Middle frontal gyrus (tissue), 1 donor: ENCODE data around the gene DSG2.

Source experiments
- DNase-seq: peaks from one replicate; pipeline ENCODE4 v3.0.0-alpha.2; 2015; ENCODE audit warnings: low spot score; ENCODE audit errors: extremely low spot score

The DSG2 gene

GRCh38 chr18:31555971-31556747, 58.2 kb downstream of the DSG2 start:
- peak; percentile 56 for DNase-seq

GRCh38 chr18:31557446-31557845, 59.5 kb downstream of the DSG2 start:
- no peak for DNase-seq

- no peak for DNase-seq
These were observed 60.6 kb downstream of the DSG2 start for GRCh38 chr18:31558567-31558966.

- no peak for DNase-seq
These were observed 64.7 kb downstream of the DSG2 start for GRCh38 chr18:31562726-31563125.

GRCh38 chr18:31563778-31564177, 65.8 kb downstream of the DSG2 start:
- no peak for DNase-seq

- DNase-seq, result no peak
These were observed 67.4 kb downstream of the DSG2 start for GRCh38 chr18:31565345-31565744.

GRCh38 chr18:31565782-31566512, 68.0 kb downstream of the DSG2 start:
- DNase-seq, result no peak

- DNase-seq, result no peak
These were observed 68.8 kb downstream of the DSG2 start for GRCh38 chr18:31566576-31567306.

GRCh38 chr18:31572368-31572767, 74.4 kb downstream of the DSG2 start:
- DNase-seq, result no peak

GRCh38 chr18:31573051-31573450, 75.1 kb downstream of the DSG2 start:
- no peak for DNase-seq

GRCh38 chr18:31574359-31574758, 76.4 kb downstream of the DSG2 start:
- no peak for DNase-seq

GRCh38 chr18:31575515-31576257, 77.7 kb downstream of the DSG2 start:
- no peak for DNase-seq

- DNase-seq, result no peak
These were observed 78.7 kb downstream of the DSG2 start for GRCh38 chr18:31576670-31577069.

GRCh38 chr18:31577195-31577594, 79.2 kb downstream of the DSG2 start:
- no peak for DNase-seq

- DNase-seq, result no peak
These were observed 80.1 kb downstream of the DSG2 start for GRCh38 chr18:31578126-31578525.

GRCh38 chr18:31579375-31579774, 81.4 kb downstream of the DSG2 start:
- DNase-seq, result no peak

GRCh38 chr18:31581498-31582197, 83.7 kb downstream of the DSG2 start:
- DNase-seq, result peak; percentile 6

- no peak for DNase-seq
These were observed 85.3 kb downstream of the DSG2 start for GRCh38 chr18:31583185-31583854.

- DNase-seq, result no peak
These were observed 88.0 kb downstream of the DSG2 start for GRCh38 chr18:31585991-31586390.

- DNase-seq, result no peak
These were observed 88.6 kb downstream of the DSG2 start for GRCh38 chr18:31586616-31587015.
